Esophagus muscularis mucosa (tissue), 4 donors: Measurements from ENCODE around the gene TRAP1.

ENCODE experiments used
- EP300 ChIP-seq: sonication (generic); formaldehyde crosslinking; IDR thresholded peaks from one replicate; pipeline ENCODE4 v1.6.1; 2017; ENCODE audit warnings: antibody characterized with exemption
- POLR2A ChIP-seq: fragments of 450-650 bp; IDR thresholded peaks from one replicate; pipeline ENCODE4 v1.6.1; 2017; ENCODE audit warnings: antibody characterized with exemption, moderate library complexity, mild to moderate bottlenecking, low read depth
- POLR2AphosphoS5 ChIP-seq, 2 donors: sonication (generic); formaldehyde crosslinking; IDR thresholded peaks; one replicate each; pipeline ENCODE4 v1.6.1; 2017; ENCODE audit warnings: antibody characterized with exemption in 2 of 2
- TF ChIP-seq, protein P1 (sequence below), 3 experiments: fragments of 200-600 bp in 2 of 3; fragments of 450-650 bp in 1 of 3; sonication (generic) in 2 of 3; IDR thresholded peaks; one replicate each; pipeline ENCODE4 v1.5.1; 2017 to 2019; ENCODE audit warnings: antibody characterized with exemption in 3 of 3, mild to moderate bottlenecking in 2 of 3, moderate library complexity in 1 of 3

DNA sequence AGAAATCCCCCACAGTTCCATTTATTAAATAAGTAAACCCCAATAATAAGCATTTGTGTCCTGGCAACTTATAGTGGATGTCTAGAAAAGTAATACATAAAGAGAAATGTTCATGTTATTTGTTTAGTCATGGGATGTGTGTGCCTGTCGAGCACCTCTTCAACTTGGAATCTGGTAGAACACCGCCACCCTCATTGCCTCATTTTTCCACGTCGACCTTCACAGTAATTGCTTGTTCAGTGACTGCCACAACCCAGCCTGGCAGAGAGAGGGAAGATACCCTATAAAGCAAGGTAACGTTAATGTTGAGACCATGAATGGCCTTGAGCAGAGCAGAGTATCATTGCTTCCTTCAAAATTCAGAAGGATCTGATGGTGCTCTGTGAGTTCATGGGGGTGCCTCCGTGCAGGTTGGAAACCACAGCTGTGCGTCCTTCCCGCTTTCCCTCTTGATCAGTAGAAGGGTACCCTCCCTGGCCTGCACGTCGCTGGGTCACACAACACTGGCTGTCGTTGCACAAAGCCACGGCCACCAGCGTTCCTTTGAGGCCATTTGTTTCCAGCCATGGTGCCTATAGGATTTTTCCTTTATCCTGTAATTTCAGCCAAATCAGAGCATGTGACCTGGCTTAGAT lies 66.6 kb downstream of the TRAP1 start:
- TF ChIP-seq, protein P1, sequence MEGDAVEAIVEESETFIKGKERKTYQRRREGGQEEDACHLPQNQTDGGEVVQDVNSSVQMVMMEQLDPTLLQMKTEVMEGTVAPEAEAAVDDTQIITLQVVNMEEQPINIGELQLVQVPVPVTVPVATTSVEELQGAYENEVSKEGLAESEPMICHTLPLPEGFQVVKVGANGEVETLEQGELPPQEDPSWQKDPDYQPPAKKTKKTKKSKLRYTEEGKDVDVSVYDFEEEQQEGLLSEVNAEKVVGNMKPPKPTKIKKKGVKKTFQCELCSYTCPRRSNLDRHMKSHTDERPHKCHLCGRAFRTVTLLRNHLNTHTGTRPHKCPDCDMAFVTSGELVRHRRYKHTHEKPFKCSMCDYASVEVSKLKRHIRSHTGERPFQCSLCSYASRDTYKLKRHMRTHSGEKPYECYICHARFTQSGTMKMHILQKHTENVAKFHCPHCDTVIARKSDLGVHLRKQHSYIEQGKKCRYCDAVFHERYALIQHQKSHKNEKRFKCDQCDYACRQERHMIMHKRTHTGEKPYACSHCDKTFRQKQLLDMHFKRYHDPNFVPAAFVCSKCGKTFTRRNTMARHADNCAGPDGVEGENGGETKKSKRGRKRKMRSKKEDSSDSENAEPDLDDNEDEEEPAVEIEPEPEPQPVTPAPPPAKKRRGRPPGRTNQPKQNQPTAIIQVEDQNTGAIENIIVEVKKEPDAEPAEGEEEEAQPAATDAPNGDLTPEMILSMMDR (IDR thresholded peaks at IDR 0.05), result no peak
- TF ChIP-seq POLR2A, result no peak
- TF ChIP-seq POLR2AphosphoS5 (IDR thresholded peaks at IDR 0.05), result no peak
- TF ChIP-seq EP300, result no peak
